Measurements from ENCODE around the gene UBL4A.
A peak's percentile ranks its signal among the peaks of the same experiment; 100 is the strongest.

Gene UBL4A

GRCh38 chrX:154481911-154482601, 4.4 kb downstream of the UBL4A start:
- DNase-seq: no peak

DNA sequence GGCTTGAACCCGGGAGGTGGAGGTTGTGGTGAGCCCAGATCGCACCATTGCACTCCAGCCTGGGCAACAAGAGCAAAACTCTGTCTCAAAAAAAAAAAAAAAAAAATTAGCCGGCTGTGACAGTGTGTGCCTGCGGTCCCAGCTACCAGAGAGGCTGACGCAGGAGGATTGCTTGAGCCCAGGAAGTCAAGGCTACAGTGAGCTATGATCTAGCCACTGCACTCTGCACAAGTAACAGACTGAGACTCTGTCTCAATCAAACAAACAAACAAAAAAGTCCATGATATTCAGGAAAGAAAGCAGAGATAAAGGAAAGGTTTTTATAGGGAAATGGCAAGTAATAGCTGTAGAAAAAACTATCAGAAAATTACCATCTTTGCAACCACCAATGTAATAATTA, 5.2 kb downstream of the UBL4A start:
- DNase-seq: no peak

- DNase-seq: peak; percentile 71
Observed at GRCh38 chrX:154478728-154479622, 7.4 kb downstream of the UBL4A start, which contains the start of gene LAGE3. LAGE3 (minus strand) TSS chrX:154479281; CDS start chrX:154478915, 366 bp downstream.

- DNase-seq: no peak
Observed at GRCh38 chrX:154477891-154478477, 8.4 kb downstream of the UBL4A start.

DNA sequence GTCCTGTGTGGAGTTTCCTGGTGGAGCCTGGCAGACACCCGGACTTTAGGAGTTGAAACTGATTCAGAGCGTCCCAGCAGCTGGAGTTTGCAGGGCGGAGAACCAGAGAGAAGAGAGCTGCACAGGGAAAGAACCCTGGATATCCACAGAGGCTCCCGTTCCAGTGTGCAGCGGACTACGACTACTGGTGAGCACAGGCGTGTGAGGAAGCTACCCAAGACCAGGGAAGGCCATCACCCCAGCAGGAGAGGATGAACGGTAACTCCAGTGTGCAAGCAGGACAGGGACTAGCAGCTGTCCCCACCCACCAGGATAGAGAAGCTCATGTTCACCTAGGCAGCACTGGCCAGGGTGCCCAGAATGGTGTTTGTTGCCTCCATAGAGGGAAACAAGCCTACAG, 9.6 kb downstream of the UBL4A start:
- DNase-seq: no peak

- DNase-seq: no peak
Observed at GRCh38 chrX:154473683-154474082, 12.7 kb downstream of the UBL4A start.

DNA sequence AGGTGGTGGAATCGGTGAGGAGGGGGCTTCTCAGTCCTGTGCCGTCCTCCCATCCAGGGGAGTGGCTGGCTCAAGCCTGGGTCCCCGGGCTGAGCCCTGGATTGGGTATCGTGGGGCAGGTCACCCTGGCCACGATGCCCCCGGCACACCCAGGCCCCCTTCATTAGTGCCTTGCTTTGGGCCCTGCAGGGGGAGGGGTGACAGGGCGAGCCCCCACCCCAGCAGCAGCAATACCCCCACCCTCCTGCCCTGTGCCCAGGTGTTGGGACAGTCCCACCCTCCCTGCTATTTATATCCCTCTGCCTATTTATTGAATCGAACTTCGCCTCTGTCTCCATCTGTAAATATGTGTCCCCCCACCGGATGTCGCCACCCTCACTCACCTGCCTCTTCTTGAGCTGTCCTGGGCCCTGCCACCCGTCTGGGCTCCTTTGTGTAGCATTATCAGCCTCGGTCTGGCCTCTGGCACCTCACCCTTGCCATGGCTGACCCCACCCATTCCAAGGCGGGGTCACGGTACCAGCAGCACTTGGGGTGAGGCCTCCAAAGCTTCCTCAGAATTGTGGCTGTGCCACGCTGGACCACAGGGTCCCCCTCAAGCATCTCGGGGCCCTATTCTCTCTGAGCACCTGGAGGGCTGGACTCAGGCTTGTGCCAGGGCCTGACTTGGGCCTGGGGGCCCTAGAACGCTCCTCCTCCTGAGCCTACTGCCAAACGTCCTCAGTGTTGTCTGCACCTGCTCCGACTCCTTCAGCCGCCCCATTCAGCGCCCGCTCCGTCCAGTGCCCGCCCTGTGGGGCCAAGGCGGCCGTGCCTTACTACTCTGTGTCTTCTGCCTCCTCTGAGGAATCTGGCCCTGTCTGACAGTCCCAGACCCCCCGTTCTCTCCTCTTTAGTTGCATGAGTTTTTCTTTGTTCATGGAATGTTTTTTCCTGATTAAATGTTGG, 13.5 kb downstream of the UBL4A start:
- DNase-seq: no peak

DNA sequence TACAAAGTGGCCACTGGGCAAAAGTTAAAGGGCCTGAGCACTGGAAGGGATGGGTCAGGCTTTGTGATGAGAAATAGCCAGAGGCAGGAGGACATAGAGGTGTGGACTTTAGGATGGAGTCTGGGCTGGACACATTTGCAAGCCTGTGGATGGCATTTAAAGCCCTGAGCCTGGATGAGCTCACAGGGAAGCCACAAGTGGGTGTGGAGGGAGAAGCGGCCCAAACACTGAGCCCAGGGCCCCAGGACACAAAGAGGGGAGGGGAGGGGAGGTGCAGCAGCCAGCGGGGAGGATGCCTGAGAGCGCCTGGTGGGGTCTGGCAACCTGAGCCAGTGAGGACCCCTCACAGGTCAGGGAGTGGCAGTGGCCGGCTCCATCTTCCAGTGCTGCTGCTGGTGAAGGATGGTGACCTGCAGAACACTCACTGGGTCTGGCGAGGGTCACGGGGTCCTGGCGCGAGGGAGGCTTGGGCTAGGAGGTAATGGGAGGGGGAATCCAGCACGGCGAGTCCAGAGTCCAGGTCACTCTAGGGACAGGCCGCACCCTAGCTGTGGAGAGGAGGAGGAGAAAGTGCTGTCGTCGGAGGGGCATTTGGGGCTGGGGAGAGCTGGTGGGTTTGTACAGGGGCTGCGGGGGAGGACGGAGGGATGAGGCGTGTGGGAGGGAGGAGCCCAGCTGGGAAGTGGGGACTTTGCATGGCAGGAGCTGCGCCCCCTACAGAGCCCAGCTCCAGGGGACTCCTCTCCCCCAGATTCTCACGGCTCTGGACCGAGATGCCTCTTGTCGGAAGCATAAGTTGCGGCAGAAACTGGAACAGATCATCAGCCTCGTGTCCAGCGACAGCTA, 14.4 kb downstream of the UBL4A start:
- DNase-seq: no peak

DNA sequence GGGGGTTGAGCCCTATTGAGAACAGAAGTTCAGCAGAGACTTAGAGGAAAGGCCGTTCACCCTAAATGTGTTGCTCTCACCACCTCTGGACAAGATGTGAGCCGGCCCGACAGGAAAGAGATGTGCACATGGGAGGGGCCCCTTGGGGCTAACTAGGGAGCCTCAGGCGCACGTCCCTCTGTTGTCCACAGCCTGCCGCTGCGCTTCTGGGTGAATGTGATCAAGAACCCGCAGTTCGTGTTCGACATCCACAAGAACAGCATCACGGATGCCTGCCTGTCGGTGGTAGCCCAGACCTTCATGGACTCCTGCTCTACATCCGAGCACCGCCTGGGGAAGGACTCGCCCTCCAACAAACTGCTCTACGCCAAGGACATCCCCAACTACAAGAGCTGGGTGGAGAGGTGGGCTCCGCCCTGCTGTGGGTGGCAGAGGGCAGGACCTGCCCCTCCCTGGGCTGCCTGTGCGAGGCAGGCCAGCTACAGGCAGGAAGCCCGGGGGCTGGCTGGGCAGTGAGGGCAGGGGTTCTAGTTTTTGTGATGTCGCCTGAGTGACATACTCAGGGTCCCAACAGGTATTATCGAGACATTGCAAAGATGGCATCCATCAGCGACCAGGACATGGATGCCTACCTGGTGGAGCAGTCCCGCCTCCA, 15.4 kb downstream of the UBL4A start:
- no peak for DNase-seq

- DNase-seq: no peak
Observed at GRCh38 chrX:154470434-154470833, 16.0 kb downstream of the UBL4A start.

- no peak for DNase-seq
Observed at GRCh38 chrX:154469880-154470279, 16.5 kb downstream of the UBL4A start.

DNA sequence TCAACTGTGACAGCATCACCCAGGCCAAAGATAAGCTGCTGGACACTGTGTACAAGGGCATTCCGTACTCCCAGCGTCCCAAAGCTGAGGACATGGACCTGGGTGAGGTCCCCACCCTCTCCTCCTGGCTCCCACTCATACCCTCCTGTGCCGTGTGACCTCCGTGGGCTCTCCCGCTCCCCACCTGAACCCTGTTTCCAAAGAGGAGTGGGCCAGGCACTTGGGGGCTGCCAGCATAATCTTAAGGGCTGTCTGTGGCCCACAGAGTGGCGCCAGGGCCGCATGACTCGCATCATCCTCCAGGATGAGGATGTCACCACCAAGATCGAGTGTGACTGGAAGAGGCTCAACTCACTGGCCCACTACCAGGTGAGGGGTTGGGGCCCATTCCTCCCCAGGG, 17.3 kb downstream of the UBL4A start:
- no peak for DNase-seq

DNA sequence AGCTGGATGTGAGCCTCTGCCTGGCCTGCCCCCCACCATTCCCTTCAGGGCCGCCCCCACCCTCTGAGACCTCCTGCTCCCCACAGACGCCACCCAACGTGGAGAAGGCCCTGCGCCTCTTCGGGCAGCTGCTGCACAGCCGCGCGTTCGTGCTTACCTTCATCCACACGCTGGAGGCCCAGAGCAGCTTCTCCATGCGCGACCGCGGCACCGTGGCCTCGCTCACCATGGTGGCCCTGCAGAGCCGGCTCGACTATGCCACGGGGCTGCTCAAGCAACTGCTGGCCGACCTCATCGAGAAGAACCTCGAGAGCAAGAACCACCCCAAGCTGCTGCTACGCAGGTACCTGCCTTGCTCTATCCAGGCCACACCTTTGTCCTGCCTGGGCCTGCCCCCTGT, 18.2 kb downstream of the UBL4A start:
- DNase-seq: no peak

DNA sequence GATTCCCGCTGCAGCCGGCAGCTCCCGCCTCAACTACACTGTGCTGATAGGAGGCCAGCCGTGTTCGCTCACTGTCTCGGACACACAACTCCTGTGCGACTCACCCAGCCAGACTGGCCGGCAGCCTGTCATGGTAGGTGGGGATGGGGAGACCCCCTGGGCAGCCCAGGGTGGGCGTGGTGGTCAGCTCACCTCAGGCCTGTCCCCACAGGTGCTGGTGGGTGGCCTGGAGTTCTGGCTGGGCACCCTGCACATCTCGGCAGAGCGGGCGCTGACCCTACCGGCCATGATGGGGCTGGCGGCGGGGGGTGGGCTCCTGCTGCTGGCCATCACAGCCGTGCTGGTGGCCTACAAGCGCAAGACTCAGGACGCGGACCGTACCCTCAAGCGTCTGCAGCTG, 18.9 kb downstream of the UBL4A start:
- DNase-seq: no peak

GRCh38 chrX:154466907-154467306, 19.5 kb downstream of the UBL4A start:
- no peak for DNase-seq

- no peak for DNase-seq
Observed at GRCh38 chrX:154466036-154466435, 20.4 kb downstream of the UBL4A start.

DNA sequence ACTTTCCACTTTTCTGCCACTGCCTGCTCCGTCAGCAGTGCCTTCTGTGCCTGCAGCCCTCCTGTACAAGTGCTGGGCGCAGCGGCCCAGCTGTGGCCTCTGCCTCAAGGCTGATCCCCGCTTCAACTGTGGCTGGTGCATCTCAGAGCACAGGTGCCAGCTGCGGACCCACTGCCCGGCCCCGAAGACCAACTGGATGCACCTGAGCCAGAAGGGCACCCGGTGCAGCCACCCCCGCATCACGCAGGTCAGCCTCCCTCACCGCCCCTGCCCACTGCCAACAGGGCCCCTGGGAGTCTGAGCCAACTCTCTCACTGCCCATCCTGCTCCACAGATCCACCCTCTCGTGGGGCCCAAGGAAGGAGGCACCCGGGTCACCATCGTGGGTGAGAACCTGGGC, 20.8 kb downstream of the UBL4A start:
- DNase-seq: no peak

GRCh38 chrX:154464806-154465365, 21.5 kb downstream of the UBL4A start:
- no peak for DNase-seq

DNA sequence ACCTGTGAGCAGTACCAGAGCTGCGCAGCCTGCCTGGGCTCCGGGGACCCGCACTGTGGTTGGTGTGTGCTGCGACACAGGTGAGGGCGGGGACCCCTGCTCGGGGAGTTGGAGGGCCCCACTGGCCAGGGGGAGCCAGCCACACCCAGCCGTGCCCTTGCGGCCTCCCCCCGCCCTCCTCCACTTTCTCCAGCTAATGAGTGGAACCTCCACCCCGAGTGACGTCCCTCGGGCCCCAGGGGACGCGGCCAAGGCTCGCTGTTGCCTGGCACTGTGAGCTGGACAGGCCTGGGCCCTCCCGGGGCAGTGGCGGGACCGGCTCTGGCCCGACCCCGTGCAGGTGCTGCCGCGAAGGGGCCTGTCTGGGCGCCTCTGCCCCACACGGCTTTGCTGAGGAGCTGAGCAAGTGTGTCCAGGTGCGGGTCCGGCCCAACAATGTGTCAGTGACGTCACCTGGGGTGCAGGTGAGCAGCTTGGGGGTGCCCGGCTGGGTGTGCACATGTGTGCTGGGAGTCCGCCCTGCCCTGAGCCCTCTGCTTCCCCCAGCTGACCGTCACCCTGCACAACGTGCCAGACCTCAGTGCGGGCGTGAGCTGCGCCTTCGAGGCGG, 22.7 kb downstream of the UBL4A start:
- DNase-seq: no peak

DNA sequence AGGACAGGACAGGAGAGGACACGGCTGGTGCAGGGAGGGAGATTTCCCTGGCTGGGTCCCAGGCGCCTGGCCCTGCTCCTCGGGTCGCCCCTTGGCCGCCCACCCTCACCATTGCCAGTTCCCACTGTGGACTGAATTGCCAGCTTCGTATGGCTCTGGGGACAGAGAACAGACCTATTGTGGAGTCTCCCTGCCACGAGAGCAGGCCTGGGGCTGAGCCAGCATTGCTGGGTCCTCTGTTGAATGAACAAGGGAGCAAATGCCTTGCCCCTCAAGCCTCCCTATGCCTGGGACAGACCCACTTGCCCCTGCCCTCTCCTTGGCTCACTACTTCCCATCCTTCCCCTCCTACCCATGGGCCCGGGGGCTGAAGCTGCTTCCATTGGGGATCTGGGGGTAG, 24.0 kb downstream of the UBL4A start:
- no peak for DNase-seq
